ENCODE measurements around the gene WIPI1. TPM values are rescaled to one million over a fixed set of nuclear protein-coding genes. Genes with fewer than 3 reads are reported as not detected.

Gene WIPI1
- total and polyA plus RNA-seq, 10 of the 15 experiments (the other 5 are each of a cell fraction or from before 2014, with no cell fraction given) = 6.5 to 44.5 (median 26.2) TPM

- Histone ChIP-seq H3K27me3 (replicated peaks in 1 of 2; ENCODE audit: control insufficient read depth in 2 of 2, insufficient read depth in 2 of 2, low read length in 1 of 2) (no peaks in the 10 kb centered on the region; a peak in 1 of 4 replicates), H3K4me3 (no peak overlapping the region), H3K36me3 (ENCODE audit: control insufficient read depth in 2 of 2, insufficient read depth in 2 of 2, low read length in 1 of 2) (no peaks in the 10 kb centered on the region), H3K9me3 (replicated peaks; ENCODE audit: control insufficient read depth, insufficient read depth, low read length) (no peaks in the 10 kb centered on the region), H3K79me2 (ENCODE audit: control insufficient read depth, insufficient read depth, low read length) (no peaks in the 10 kb centered on the region), H3K4me2 (ENCODE audit: control insufficient read depth, insufficient read depth) (no peak overlapping the region), H3K27ac (ENCODE audit: control insufficient read depth, insufficient read depth) (no peak overlapping the region), H3K4me1 (ENCODE audit: control insufficient read depth, insufficient read depth, low read length) (no peaks in the 10 kb centered on the region), H2AFZ (ENCODE audit: control insufficient read depth, low read depth, low read length) (no peak overlapping the region), H3K9ac (ENCODE audit: control insufficient read depth, insufficient read depth, low read length) (no peak overlapping the region), H4K20me1 (ENCODE audit: control insufficient read depth, insufficient read depth) (no peaks in the 10 kb centered on the region)
- CTCF ChIA-PET = interaction anchor here (1.1 kb wide), 1 partner anchor 16 kb away, joined by 3 read pairs; no protein-coding TSS in a partner anchor
- RAD21 ChIA-PET (ENCODE audit: unreplicated experiment) = no interaction called here
- 73% methylated on average over 3 of the region's 3 CpGs for WGBS (ENCODE audit: insufficient coverage, insufficient replicate concordance, low lambda C conversion rate, missing lambda C conversion rate)
- in situ Hi-C loops (cut with MboI) = no loop called here
- TF ChIP-seq EED (IDR thresholded peaks at IDR 0.05; ENCODE audit: low read depth) (no peak), POU2F2 (IDR thresholded peaks at IDR 0.05; ENCODE audit: borderline replicate concordance, low read depth, low read length) (no peak), STAT3 (IDR thresholded peaks at IDR 0.05; ENCODE audit: low read depth, low read length) (no peak), TCF3 (IDR thresholded peaks at IDR 0.05; ENCODE audit: borderline replicate concordance, insufficient read depth, low read depth, low read length) (no peak), FOS (IDR thresholded peaks at IDR 0.05; ENCODE audit: borderline replicate concordance, extremely low read depth, insufficient read length) (no peak)
- no peak for ATAC-seq
- POLR2A ChIA-PET = no interaction called here
- no peak for FAIRE-seq
- no TSS peak for BruUV-seq (replicated peaks)
- DNase-seq (ENCODE audit: low read depth, low spot score) = no peak
- intact Hi-C loops (cut with micrococcal nuclease; ENCODE audit: unreplicated experiment) = no loop called here
- SMC1A ChIA-PET (ENCODE audit: uncharacterized antibody, unreplicated experiment) = interaction anchor here (0.8 kb wide), 1 partner anchor 73 kb away, joined by 3 read pairs; no protein-coding TSS in a partner anchor
These were observed 74.7 kb downstream of the WIPI1 start for GRCh38 chr17:68382582-68383085.

- Histone ChIP-seq H3K4me3 (no peak overlapping the region), H3K27ac (ENCODE audit: control insufficient read depth, insufficient read depth) (no peak overlapping the region), H2AFZ (ENCODE audit: control insufficient read depth, low read depth, low read length) (no peak overlapping the region), H3K9me3 (replicated peaks; ENCODE audit: control insufficient read depth, insufficient read depth, low read length) (no peaks in the 10 kb centered on the region), H3K4me2 (ENCODE audit: control insufficient read depth, insufficient read depth) (no peak overlapping the region; the same call in 1 of the 2 replicates), H3K9ac (ENCODE audit: control insufficient read depth, insufficient read depth, low read length) (no peak overlapping the region), H3K36me3 (ENCODE audit: control insufficient read depth in 2 of 2, insufficient read depth in 2 of 2, low read length in 1 of 2) (no peaks in the 10 kb centered on the region), H3K4me1 (ENCODE audit: control insufficient read depth, insufficient read depth, low read length) (no peaks in the 10 kb centered on the region), H3K79me2 (ENCODE audit: control insufficient read depth, insufficient read depth, low read length) (no peaks in the 10 kb centered on the region), H4K20me1 (ENCODE audit: control insufficient read depth, insufficient read depth) (no peaks in the 10 kb centered on the region), H3K27me3 (replicated peaks in 1 of 2; ENCODE audit: control insufficient read depth in 2 of 2, insufficient read depth in 2 of 2, low read length in 1 of 2) (no peaks in the 10 kb centered on the region; a peak in 1 of 4 replicates)
- SMC1A ChIA-PET (ENCODE audit: uncharacterized antibody, unreplicated experiment) = interaction anchor here (0.6 to 0.7 kb wide), 3 partner anchors 17 to 148 kb away, joined by 3 to 8 read pairs (median 3); no protein-coding TSS in a partner anchor
- CTCF ChIA-PET = no interaction called here
- no TSS peak for BruUV-seq (replicated peaks)
- POLR2A ChIA-PET = no interaction called here
- FAIRE-seq = no peak
- ATAC-seq = peak; percentile 83
- 33% methylated on average over 15 of the region's 15 CpGs for WGBS (ENCODE audit: insufficient coverage, insufficient replicate concordance, low lambda C conversion rate, missing lambda C conversion rate)
- RAD21 ChIA-PET (ENCODE audit: unreplicated experiment) = interaction anchor here (0.6 to 0.7 kb wide), 2 partner anchors 56 to 117 kb away, joined by 3 read pairs; no protein-coding TSS in a partner anchor
- intact Hi-C loops (cut with micrococcal nuclease; ENCODE audit: unreplicated experiment) = no loop called here
- in situ Hi-C loops (cut with MboI) = no loop called here
- no peak for DNase-seq (ENCODE audit: low read depth, low spot score)
- TF ChIP-seq STAT1 (conservative IDR thresholded peaks at IDR 0.05) = no peak
- peak; percentile 64; the same call in 1 of the 3 replicates for TF ChIP-seq POU2F2 (IDR thresholded peaks at IDR 0.05; ENCODE audit: borderline replicate concordance, low read depth, low read length)
- no peak for TF ChIP-seq IRF4 (IDR thresholded peaks at IDR 0.05; ENCODE audit: low read depth, low read length)
- TF ChIP-seq BHLHE40 (IDR thresholded peaks at IDR 0.05; ENCODE audit: borderline replicate concordance in 1 of 2, low read depth in 2 of 2, low read length in 1 of 2) = peak in 1 of 2 experiments; percentile 18; a peak in 1 of 4 replicates
- TF ChIP-seq MYC (IDR thresholded peaks at IDR 0.05; ENCODE audit: insufficient read depth, insufficient read length, insufficient replicate concordance, low read length, severe bottlenecking) = no peak
- TF ChIP-seq SMAD5 (IDR thresholded peaks at IDR 0.05; ENCODE audit: low read depth) = no peak
- peak; percentile 44 for TF ChIP-seq RUNX3 (IDR thresholded peaks at IDR 0.05; ENCODE audit: low read length)
- TF ChIP-seq TCF7 (IDR thresholded peaks at IDR 0.05; ENCODE audit: borderline replicate concordance) = no peak
- TF ChIP-seq EP300 (IDR thresholded peaks at IDR 0.05; ENCODE audit: borderline replicate concordance in 1 of 2, control insufficient read depth in 1 of 2, low read depth in 2 of 2, low read length in 2 of 2) = peak in 1 of 2 experiments; percentile 3; a peak in 1 of 4 replicates
- TF ChIP-seq ZNF207 (IDR thresholded peaks at IDR 0.05; ENCODE audit: borderline replicate concordance) = no peak
- no peak for TF ChIP-seq POLR2AphosphoS5 (IDR thresholded peaks at IDR 0.05; ENCODE audit: low read length)
- TF ChIP-seq NR2F1 (conservative IDR thresholded peaks at IDR 0.05) = 0 out of 2 replicates have a peak, but pooled peaks have one; percentile 11
- TF ChIP-seq KAT2A (conservative IDR thresholded peaks at IDR 0.05; ENCODE audit: control insufficient read depth, low read depth, low read length) = no peak
- TF ChIP-seq EED (IDR thresholded peaks at IDR 0.05; ENCODE audit: low read depth) = no peak
These were observed 76.0 kb downstream of the WIPI1 start for GRCh38 chr17:68381076-68381900.
